GM23338 (cell line): Measurements from ENCODE around the gene MBD3L4. TPM values are rescaled to one million over a fixed set of nuclear protein-coding genes. Genes with fewer than 3 reads are reported as not detected.

Experiments used
- ATAC-seq: fragments of 200-7000 bp; cut with Tn5 transposase; 3 replicates; pipeline ENCODE4 v1.9.1; 2020
- DNase-seq: peaks from one replicate; pipeline ENCODE4 v3.0.0-alpha.2; 2015; ENCODE audit warnings: low spot score
- H2AFZ ChIP-seq: fragments of 200-600 bp; sonication (generic); 2 replicates; pipeline ENCODE4 v1.8.0; 2016; ENCODE audit warnings: antibody characterized with exemption, mild to moderate bottlenecking, moderate library complexity
- H3F3A ChIP-seq: fragments of 200-600 bp; sonication (generic); replicated peaks from 2 replicates; pipeline ENCODE4 v1.8.0; 2017; ENCODE audit warnings: antibody characterized with exemption, mixed run types, low read depth
- H3K27ac ChIP-seq: fragments of 200-600 bp; sonication (generic); 2 replicates; pipeline ENCODE4 v1.6.1; 2016; ENCODE audit warnings: low read depth
- H3K27me3 ChIP-seq: fragments of 200-600 bp; sonication (generic); 2 replicates; pipeline ENCODE4 v1.8.0; 2016; ENCODE audit warnings: mild to moderate bottlenecking, mixed run types, moderate library complexity; ENCODE audit not compliant: insufficient read depth
- H3K36me3 ChIP-seq: fragments of 200-600 bp; sonication (generic); 2 replicates; pipeline ENCODE4 v1.8.0; 2016; ENCODE audit warnings: mild to moderate bottlenecking; ENCODE audit not compliant: insufficient read depth
- H3K4me1 ChIP-seq: fragments of 200-600 bp; sonication (generic); 2 replicates; pipeline ENCODE4 v1.8.0; 2016; ENCODE audit warnings: mild to moderate bottlenecking, moderate library complexity; ENCODE audit not compliant: insufficient read depth
- H3K4me2 ChIP-seq: fragments of 200-600 bp; sonication (generic); 2 replicates; pipeline ENCODE4 v1.7.1; 2017; ENCODE audit warnings: mixed run types
- H3K4me3 ChIP-seq: fragments of 200-600 bp; sonication (generic); 2 replicates; pipeline ENCODE4 v1.6.1; 2016; ENCODE audit warnings: mixed run types
- H3K79me2 ChIP-seq: fragments of 200-600 bp; sonication (generic); replicated peaks from 2 replicates; pipeline ENCODE4 v1.8.0; 2017; ENCODE audit warnings: mild to moderate bottlenecking; ENCODE audit not compliant: insufficient read depth
- H3K9me2 ChIP-seq: fragments of 200-600 bp; sonication (generic); 2 replicates; pipeline ENCODE4 v1.8.0; 2017; ENCODE audit not compliant: insufficient read depth
- H4K20me1 ChIP-seq: fragments of 200-600 bp; sonication (generic); replicated peaks from 2 replicates; pipeline ENCODE4 v1.8.0; 2017; ENCODE audit warnings: mild to moderate bottlenecking; ENCODE audit not compliant: insufficient read depth
- H3K27ac Mint-ChIP-seq: 2 replicates; pipeline ENCODE4 v1.8.0; 2020; ENCODE audit warnings: inconsistent platforms, mild to moderate bottlenecking, moderate library complexity, mixed read lengths
- H3K27me3 Mint-ChIP-seq: 3 replicates; pipeline ENCODE4 v1.8.0; 2022; ENCODE audit warnings: low read depth, mild to moderate bottlenecking, moderate library complexity, mixed read lengths, inconsistent platforms; ENCODE audit not compliant: insufficient read depth, poor library complexity
- H3K36me3 Mint-ChIP-seq: 3 replicates; pipeline ENCODE4 v1.8.0; 2021; ENCODE audit warnings: low read depth, mild to moderate bottlenecking, inconsistent platforms, moderate library complexity, mixed read lengths
- H3K4me1 Mint-ChIP-seq: 3 replicates; pipeline ENCODE4 v1.8.0; 2020; ENCODE audit warnings: mild to moderate bottlenecking, inconsistent platforms, mixed read lengths
- H3K4me3 Mint-ChIP-seq: 3 replicates; pipeline ENCODE4 v1.8.0; 2021; ENCODE audit warnings: moderate library complexity, mild to moderate bottlenecking, inconsistent platforms, mixed read lengths
- H3K9me3 Mint-ChIP-seq: 3 replicates; pipeline ENCODE4 v1.8.0; 2020; ENCODE audit warnings: moderate library complexity, mild to moderate bottlenecking, inconsistent platforms, mixed read lengths
- CTCF ChIP-seq, 2 experiments: fragments of 200-600 bp in 1 of 2; sonication (generic) in 1 of 2; conservative IDR thresholded peaks; 2 replicates each; pipeline versions ENCODE4 v1.5.1 to v1.6.1; 2016 to 2017; ENCODE audit warnings: antibody characterized with exemption in 2 of 2, low read depth in 2 of 2, mild to moderate bottlenecking in 2 of 2, moderate library complexity in 1 of 2
- ETS1 ChIP-seq: IDR thresholded peaks from 2 replicates; pipeline ENCODE4 v1.6.1; 2016; ENCODE audit warnings: antibody characterized with exemption
- EZH2 ChIP-seq: fragments of 200-600 bp; sonication (generic); IDR thresholded peaks from one replicate; pipeline ENCODE4 v1.8.0; 2017; ENCODE audit warnings: antibody characterized with exemption, mild to moderate bottlenecking, low read depth; ENCODE audit not compliant: unreplicated experiment
- EZH2phosphoT487 ChIP-seq: fragments of 200-600 bp; sonication (generic); IDR thresholded peaks from one replicate; pipeline ENCODE4 v1.8.1; 2018; ENCODE audit warnings: antibody characterized with exemption; ENCODE audit not compliant: unreplicated experiment
- JUNB ChIP-seq: IDR thresholded peaks from one replicate; pipeline ENCODE4 v1.6.1; 2016; ENCODE audit warnings: antibody characterized with exemption; ENCODE audit not compliant: unreplicated experiment
- NANOG ChIP-seq: IDR thresholded peaks from 2 replicates; pipeline ENCODE4 v1.6.1; 2016; ENCODE audit warnings: antibody characterized with exemption, borderline replicate concordance
- POLR2AphosphoS5 ChIP-seq: IDR thresholded peaks from 2 replicates; pipeline ENCODE4 v1.6.1; 2016; ENCODE audit warnings: antibody characterized with exemption, low read depth
- ZNF331 ChIP-seq: fragments of 250-450 bp; sonication (Bioruptor Pico); IDR thresholded peaks from 2 replicates; pipeline ENCODE4 v1.5.0; 2020; ENCODE audit warnings: low read depth, mild to moderate bottlenecking, moderate library complexity
- ZNF462 ChIP-seq: fragments of 250-450 bp; sonication (Bioruptor Pico); IDR thresholded peaks from 2 replicates; pipeline ENCODE4 v1.5.0; 2020; ENCODE audit warnings: mild to moderate bottlenecking, moderate library complexity
- polyA plus RNA-seq: library from polyadenylated mRNA; unstranded; fragments of >200 nt; fragmentation: Nextera tagmentation; extraction: Ambion mirVana; gene quantifications from 2 replicates; pipeline ENCODE4 v1.2.1, GENCODE V29; 2016
- total RNA-seq: library from RNA; depleted of rRNA; stranded (reverse); fragments of >200 nt; shearing (Covaris generic); gene quantifications from 2 replicates; pipeline ENCODE4 v1.2.3, GENCODE V29; 2014

The MBD3L4 gene
- total and polyA plus RNA-seq, 2 experiments from 2014 or later: not detected

GRCh38 chr19:7010722-7011593 is 29.0 kb downstream of the MBD3L4 start:
- Histone ChIP-seq H2AFZ (no peak overlapping the region), H3K9me2 (no peaks in the 10 kb centered on the region), H3K4me2 (no peak overlapping the region), H3F3A (no peaks in the 10 kb centered on the region), H3K27me3 (no peaks in the 10 kb centered on the region), H3K4me3 (no peak overlapping the region), H3K4me1 (no peaks in the 10 kb centered on the region), H3K27ac (no peak overlapping the region), H3K36me3 (no peaks in the 10 kb centered on the region), H3K79me2 (no peaks in the 10 kb centered on the region), H4K20me1 (no peaks in the 10 kb centered on the region)
- Mint-ChIP-seq H3K27me3 (peaks cover 2% of the 10 kb centered on the region), H3K36me3 (peaks cover 31% of the 10 kb centered on the region; the same call in 2 of the 3 replicates), H3K4me3 (no peak overlapping the region), H3K9me3 (peaks cover 89% of the 10 kb centered on the region), H3K4me1 (no peaks in the 10 kb centered on the region), H3K27ac (no peak overlapping the region)
- ATAC-seq (no peak), DNase-seq (no peak)
- no peak for TF ChIP-seq NANOG
- TF ChIP-seq POLR2AphosphoS5: no peak
- no peak for TF ChIP-seq ZNF331 (CRISPR knock-in tag)
- TF ChIP-seq CTCF (conservative IDR thresholded peaks at IDR 0.05; ENCODE audit: low read depth in 2 of 2): no peak
- TF ChIP-seq EZH2: no peak
- TF ChIP-seq ETS1: no peak
- TF ChIP-seq JUNB: no peak
- TF ChIP-seq EZH2phosphoT487: no peak

GRCh38 chr19:7007859-7008258 is 32.1 kb downstream of the MBD3L4 start:
- no peak for DNase-seq
- no peaks in the 10 kb centered on the region for H3K36me3 ChIP-seq
- no peaks in the 10 kb centered on the region for H4K20me1 ChIP-seq
- no peaks in the 10 kb centered on the region for H3K4me1 ChIP-seq
- peaks cover 4% of the 10 kb centered on the region for H3K27me3 Mint-ChIP-seq
- no peak overlapping the region for H3K4me3 Mint-ChIP-seq
- no peak for ATAC-seq
- H3K9me2 ChIP-seq: no peaks in the 10 kb centered on the region
- no peak overlapping the region for H3K27ac Mint-ChIP-seq
- peaks cover 88% of the 10 kb centered on the region for H3K9me3 Mint-ChIP-seq
- H3K4me1 Mint-ChIP-seq: no peaks in the 10 kb centered on the region
- no peak overlapping the region for H2AFZ ChIP-seq
- no peaks in the 10 kb centered on the region for H3K79me2 ChIP-seq
- H3F3A ChIP-seq: no peaks in the 10 kb centered on the region
- H3K27me3 ChIP-seq: no peaks in the 10 kb centered on the region
- no peak overlapping the region for H3K4me3 ChIP-seq
- H3K36me3 Mint-ChIP-seq: peaks cover 29% of the 10 kb centered on the region; the same call in 2 of the 3 replicates
- H3K4me2 ChIP-seq: no peak overlapping the region
- no peak overlapping the region for H3K27ac ChIP-seq
- TF ChIP-seq ZNF462 (CRISPR knock-in tag): no peak
